NCI-H69 (cell line): Measurements from ENCODE around the gene SASH3.
"Not testable (repeated sequence)": the region's sequence is repeated elsewhere in the genome, so short reads cannot be mapped to it uniquely, and the experiment has no call there.

Source experiments
- DNase-seq: peaks from one replicate; lab custom pipeline; 2025; lab: John Stamatoyannopoulos, UW

Gene SASH3

GRCh38 chrX:129779747-129780146 is at the start of gene SASH3:
SASH3 (plus strand) TSS chrX:129779949; CDS start chrX:129780098, 149 bp downstream.
- no peak for DNase-seq

GRCh38 chrX:129731228-129731627 is 48.5 kb upstream of the SASH3 start:
- DNase-seq: no peak

GRCh38 chrX:129732857-129733256 is 46.9 kb upstream of the SASH3 start:
- DNase-seq: no peak

GRCh38 chrX:129733335-129733734 is 46.4 kb upstream of the SASH3 start:
- DNase-seq: no peak

- no peak for DNase-seq
These were observed 43.3 kb upstream of the SASH3 start for GRCh38 chrX:129736491-129736890.

- no peak for DNase-seq
These were observed 41.8 kb upstream of the SASH3 start for GRCh38 chrX:129737916-129738315.

GRCh38 chrX:129738466-129739308 is 41.1 kb upstream of the SASH3 start, which contains the start of gene XPNPEP2:
XPNPEP2 (plus strand) TSS chrX:129738979; CDS start chrX:129739214, 235 bp downstream.
- DNase-seq: no peak

- DNase-seq: no peak
These were observed 40.2 kb upstream of the SASH3 start for GRCh38 chrX:129739578-129739977.

- DNase-seq: peak; percentile 64
These were observed 37.6 kb upstream of the SASH3 start for GRCh38 chrX:129741880-129742758.

- not testable (repeated sequence) for DNase-seq
These were observed 37.0 kb upstream of the SASH3 start for GRCh38 chrX:129742759-129743152.

GRCh38 chrX:129743821-129744220 is 35.9 kb upstream of the SASH3 start:
- no peak for DNase-seq

- no peak for DNase-seq
These were observed 34.9 kb upstream of the SASH3 start for GRCh38 chrX:129744861-129745321.

- no peak for DNase-seq
These were observed 32.9 kb upstream of the SASH3 start for GRCh38 chrX:129746557-129747470.

- DNase-seq: no peak
These were observed 32.2 kb upstream of the SASH3 start for GRCh38 chrX:129747533-129747932.

GRCh38 chrX:129748305-129748704 is 31.4 kb upstream of the SASH3 start:
- DNase-seq: no peak

- DNase-seq: no peak
These were observed 30.7 kb upstream of the SASH3 start for GRCh38 chrX:129749069-129749468.

- DNase-seq: no peak
These were observed 28.8 kb upstream of the SASH3 start for GRCh38 chrX:129750971-129751370.

- no peak for DNase-seq
These were observed 25.4 kb upstream of the SASH3 start for GRCh38 chrX:129754056-129755024.

- DNase-seq: peak; percentile 13
These were observed 23.7 kb upstream of the SASH3 start for GRCh38 chrX:129755779-129756650.
